Activated gamma-delta T cell (primary cell): ENCODE measurements around the gene KRTAP9-7.
A peak's percentile ranks its signal among the peaks of the same experiment; 100 is the strongest.

ENCODE experiments used
- DNase-seq: peaks from one replicate; lab custom pipeline; 2025; lab: John Stamatoyannopoulos, UW

Gene KRTAP9-7

DNA sequence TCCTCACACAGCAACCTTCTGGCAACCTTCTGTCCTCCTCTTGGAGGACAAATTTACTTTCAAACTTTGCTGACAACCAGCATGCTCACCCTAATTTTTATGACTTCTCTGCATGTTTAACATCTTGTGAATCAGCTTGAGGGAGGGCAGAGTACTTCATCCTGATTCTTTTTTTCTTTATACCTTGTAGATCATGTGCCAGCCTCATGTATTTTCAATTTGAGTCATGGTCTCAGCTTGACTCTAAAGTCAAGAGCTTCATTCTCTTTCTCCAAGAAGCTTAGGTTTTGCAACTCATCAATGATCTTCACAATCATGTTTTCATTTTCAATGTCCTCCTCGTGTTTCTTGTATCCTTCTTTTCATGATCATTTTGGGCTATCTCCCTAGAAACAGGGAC lies 3.6 kb upstream of the KRTAP9-7 start:
- DNase-seq = no peak

DNA sequence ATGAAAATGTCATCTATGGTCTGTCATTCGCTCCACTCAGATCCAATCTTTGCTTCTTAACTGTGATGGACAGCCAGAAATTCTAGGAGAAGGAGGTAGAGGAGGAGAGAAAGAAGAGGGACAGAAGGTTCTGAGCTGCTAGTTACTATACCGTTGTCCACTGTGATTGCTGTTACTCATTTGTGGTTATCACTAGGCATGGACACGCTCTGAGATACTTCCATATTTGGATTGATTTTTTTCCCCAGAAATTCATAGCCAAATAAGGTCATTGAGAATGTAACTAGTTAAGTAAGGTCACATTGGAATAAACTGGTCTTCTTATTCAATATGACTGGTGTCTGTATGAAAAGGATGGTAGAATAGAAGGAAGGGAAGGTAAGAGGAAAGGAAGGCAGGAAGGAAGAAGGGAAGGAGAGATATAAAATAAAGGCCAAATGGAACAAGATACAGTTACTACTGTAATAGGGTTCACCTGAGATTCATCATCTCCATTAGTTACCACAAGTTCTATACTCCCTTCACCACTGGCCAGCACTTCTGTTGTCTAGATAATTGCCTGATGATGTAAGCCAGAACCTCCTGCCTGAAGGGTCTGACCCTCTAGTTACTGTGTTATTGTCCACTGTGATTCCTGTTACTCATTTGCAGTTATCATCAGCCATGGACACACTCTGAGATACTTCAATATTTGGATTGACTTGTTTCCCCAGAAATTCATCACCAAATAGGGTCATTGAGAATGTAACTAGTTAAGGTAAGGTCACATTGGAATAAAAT lies 2.9 kb downstream of the KRTAP9-7 start:
- no peak for DNase-seq

DNA sequence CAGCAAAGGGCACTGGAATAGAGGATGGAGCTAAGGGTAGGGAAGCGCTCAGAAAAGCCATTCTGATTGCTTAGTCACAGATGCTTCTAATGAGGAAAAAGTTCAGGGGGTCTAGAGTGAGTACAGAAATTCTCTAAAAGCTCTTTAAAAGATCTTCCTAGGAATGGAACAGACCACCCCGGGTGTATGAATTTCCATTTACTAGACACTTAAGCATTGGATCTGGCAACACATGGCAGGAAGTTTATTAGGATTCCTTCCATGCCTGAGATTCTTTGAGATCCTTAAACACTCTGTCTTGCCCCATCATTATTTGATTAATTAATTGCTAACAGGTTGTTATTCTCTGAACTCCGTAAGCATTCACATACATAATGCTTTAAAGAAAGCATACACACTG lies 8.5 kb downstream of the KRTAP9-7 start:
- no peak for DNase-seq

DNA sequence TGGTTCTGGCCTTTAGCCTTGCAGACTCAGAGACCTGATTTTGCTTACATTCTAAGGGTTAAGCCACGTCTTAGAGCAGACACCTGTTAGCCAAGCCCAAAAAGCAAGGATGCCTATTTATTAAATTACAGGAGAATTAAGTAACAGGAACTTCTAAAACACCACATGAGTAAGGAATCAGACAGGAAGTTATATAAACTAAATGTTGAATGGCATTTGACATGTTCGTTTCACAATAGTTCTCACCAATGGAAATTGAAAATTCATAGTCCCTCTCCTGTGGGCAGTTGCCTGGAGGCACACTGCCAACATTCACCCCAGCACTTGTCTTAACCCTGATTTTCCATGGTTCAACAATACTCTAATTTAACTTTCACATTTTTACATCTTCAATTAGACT lies 9.0 kb downstream of the KRTAP9-7 start:
- DNase-seq = no peak

DNA sequence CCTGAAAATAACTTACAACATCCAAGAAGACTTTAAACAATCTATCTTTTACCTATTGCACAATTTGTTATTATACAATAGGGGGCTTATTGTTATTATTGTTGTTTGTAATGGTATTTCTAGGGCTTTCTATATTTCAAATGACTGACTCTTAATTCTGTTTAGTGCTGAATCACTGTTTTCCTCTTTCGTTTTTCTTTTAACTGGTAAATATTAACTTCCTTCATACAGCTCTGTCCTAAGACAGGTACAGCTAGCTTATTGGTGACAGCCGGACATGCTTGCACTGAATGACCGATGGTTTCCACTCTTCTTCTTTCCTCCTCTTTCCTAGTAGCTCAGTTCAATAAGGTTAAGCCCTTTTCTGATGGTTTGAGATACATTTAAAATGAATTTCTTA lies 11.6 kb downstream of the KRTAP9-7 start:
- no peak for DNase-seq

DNA sequence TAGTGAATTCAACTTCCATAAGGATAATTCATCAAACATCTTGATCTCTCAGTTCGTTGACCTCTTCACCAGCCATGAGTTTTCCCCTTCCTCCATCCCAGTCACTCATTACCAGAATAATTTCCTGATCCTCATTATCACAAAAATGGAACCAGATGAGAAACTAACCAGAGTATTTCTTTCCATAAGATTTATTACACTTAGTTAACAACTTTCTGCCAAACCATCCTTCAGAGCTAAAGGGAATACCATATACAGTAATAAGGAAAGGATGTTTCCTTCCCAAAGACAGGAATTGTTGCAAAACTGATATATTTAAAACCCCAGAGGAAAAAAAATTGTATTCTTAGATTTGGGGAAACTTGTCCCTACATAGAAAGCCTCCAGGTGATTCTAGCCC lies 18.5 kb downstream of the KRTAP9-7 start:
- DNase-seq = no peak

DNA sequence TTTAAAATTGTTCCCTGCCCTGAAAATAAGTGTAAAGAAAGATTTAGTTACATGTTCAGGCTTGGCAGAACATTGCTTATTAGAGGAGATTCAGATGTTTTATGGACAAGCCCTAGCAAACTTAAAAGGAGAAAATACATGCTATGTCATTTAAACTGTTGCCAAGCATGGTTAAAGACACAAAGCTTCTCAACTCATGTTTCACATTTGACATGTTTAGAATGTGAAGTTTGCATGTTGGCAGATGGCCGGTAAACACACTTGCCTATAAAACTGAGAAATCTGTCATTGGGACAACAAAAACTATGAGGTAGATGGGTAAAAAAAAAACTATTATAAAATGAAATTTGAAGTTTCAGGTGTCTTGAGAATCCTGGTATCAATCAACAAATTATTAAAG lies 21.3 kb downstream of the KRTAP9-7 start:
- no peak for DNase-seq

DNA sequence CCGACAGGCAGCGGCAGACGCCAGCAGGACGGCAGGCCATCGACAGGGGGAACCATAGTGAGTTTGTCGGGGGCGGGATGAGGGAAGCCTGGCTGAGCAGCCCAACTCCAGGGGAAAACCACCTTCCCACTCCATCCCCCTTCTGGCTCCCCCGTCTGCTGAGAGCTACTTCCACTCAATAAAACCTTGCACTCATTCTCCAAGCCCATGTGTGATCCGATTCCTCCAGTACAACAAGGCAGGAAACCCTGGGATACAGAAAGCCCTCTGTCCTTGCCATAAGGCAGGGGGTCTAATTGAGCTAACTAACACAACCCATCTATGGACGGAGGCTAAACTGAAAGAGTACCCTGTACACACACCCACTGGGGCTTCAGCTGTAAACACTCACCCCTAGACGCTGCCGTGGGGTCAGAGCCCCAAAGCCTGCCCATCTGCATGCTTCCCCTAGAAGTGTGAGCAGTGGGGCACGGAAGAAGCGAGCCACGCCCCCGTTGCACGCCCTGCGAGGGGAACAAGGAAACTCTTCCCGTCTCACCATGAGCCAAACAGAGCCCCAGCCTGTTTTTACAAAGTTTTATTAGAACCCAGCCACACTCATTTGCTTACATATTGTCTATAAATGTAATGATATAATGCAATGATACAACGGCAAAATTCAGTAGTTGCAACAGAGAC lies 23.1 kb downstream of the KRTAP9-7 start:
- DNase-seq = no peak

DNA sequence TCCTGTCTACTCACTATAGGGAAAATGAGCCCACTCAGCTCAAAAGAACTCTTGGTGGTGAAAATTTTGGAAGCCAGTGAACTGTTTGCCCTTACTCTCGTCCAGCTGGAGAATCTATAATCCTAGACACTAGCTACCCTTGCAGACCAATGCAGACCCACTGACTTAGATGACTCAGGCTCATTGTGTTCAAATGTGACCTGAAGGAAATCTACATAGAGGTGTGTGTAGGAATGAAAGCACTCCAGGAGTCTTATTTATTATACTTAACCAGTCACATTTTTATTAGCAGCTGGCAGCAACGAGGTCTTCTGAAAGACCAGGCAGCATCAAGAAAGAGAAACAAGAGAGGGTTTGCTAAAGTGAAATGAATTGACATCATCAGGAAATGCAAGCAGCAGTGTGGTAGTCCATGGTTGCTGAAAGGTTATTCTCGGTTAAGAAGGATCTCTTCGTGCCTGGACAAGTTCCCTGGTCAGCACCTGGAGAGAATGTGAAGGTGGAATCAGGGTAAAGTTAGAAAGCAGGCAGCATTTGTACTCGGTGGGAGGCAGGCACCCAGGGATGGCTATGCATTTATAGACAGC lies 25.8 kb downstream of the KRTAP9-7 start:
- DNase-seq = no peak

DNA sequence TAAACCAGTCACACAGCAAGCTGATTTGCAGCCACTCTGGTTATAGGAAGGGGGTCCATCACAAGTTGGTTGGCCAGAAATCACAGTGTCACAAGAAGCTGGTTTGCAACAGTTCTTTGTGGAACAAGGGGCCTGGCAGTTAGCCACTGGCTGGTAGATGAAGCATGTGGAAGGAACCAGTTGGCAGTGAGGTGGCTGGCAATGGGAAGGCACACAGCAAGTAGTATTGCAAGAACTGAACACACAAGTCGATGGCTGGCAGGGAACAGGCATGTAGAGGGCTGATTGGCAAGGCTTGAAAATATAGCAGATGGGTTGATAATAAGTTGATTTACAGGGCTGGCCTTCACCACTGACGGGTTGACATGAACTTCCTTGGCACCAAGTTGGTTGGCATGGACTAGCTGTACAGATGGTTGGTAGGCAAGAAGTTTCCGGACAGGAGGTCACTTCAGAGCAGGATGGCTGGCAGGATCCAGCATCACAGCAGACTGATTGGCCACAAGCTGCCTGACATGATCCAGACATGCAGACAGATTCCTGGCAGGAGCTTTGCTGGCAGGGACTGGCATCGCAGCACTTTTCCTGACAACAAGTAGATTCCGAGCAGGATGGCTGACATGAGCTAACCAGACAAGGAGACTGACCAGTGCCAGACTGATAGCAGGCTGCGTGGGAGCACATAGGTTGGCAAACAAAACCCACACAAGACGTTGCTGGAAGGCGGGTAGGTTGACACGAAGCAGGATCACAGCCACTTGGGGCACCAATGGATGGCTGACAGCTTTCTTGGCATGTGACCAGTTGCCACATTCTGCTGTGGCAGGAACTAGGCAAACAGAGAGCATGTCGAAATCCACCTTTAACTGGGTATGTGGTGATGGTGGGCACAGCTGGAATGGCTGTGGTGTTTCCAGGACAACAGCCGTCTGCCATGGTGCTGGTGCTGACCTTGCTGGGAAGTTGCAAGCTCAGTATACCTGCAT lies 26.7 kb downstream of the KRTAP9-7 start, which contains the start of gene KRTAP29-1:
KRTAP29-1 (minus strand) TSS at position 936 of the 986 bp plus-strand sequence; CDS start at position 936, 0 bp downstream.
- no peak for DNase-seq

DNA sequence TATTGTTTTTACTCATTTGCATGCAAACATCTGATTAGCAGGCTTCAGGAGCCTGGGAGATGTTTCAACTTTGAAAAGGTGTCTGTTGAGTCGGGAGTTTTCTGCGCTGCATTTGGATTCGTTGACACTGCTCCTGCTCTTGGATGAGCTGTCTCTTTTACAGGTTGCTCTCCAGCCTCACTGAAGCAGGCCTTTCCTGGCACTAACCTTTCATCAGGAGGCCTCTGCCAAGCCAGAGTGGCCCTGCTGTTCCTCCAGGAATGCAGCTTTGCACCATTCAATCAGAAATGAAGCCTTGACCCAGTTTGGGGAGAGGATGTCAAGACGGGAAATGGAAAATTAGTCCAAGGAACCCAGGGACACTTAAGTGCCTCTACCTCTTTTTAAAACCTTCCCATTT lies 27.5 kb downstream of the KRTAP9-7 start:
- no peak for DNase-seq

DNA sequence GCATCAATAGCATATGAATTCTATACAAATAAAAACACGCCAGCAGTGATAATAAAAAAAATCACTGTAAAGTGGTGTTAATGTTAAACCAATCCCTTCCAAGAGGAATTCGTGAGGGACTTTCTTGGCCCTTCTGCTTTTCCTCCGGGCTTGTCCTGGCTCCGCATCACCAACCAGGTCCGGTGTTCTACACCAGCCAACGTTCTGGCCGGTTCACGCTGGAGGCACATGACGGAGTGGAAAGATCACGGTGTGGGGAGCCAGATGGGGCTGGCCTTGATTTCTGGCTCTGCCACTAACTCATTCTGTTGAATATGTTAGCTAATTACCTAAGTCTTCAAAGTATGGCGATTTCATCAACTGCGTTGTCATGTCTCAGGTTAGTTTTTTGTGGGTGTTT lies 28.6 kb downstream of the KRTAP9-7 start:
- no peak for DNase-seq

DNA sequence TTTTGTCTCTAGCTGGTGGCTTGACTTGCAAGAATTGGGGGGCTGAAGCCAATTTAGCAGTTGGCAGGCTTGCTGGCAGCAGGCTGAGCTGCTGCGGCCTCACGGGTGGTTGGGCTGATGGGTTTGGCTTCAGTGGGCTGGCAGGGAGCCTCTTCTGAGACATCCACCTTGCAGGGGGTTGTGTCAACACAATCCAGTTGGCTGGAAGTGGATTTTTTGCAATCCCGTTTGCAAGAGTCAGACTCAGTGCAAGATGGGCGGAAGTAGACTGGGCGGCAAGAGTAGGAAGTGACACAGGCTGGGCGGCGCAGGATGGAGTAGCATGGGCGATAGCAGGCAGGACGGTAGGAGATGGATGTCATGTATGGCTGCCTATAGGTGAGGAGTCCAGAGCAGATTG lies 32.1 kb downstream of the KRTAP9-7 start:
- DNase-seq = no peak

DNA sequence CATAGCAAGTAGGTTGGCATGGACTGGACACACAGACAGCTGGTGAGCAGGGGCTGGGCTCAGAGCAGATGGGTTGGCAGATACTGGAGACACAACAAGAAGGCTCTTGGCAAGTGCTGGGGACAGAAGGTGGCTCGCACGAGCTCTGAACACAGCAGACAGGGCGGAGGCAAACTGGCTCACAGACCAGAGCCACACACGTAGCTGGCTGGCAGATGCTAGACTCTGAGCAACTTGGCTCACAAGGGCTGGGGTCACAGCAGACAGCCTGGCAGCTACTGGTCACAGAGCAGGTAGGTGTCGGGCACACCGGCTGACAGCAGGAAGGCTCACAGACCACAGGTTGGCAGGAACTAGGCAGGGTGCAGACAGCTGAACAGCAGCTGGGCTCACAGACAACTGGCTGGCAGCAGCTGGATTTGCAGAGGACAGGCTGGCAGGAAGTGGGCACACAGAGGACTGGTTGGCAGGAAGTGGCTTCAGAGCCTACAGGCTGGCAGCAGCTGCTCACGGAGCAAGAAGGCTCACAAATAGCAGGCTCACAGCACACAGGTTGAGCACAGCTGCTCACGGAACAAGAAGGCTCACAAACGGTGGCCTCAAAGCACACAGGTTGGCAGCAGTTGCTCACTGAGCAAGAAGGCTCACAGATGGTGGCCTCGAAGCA lies 32.9 kb downstream of the KRTAP9-7 start:
- peak; percentile 47 for DNase-seq

DNA sequence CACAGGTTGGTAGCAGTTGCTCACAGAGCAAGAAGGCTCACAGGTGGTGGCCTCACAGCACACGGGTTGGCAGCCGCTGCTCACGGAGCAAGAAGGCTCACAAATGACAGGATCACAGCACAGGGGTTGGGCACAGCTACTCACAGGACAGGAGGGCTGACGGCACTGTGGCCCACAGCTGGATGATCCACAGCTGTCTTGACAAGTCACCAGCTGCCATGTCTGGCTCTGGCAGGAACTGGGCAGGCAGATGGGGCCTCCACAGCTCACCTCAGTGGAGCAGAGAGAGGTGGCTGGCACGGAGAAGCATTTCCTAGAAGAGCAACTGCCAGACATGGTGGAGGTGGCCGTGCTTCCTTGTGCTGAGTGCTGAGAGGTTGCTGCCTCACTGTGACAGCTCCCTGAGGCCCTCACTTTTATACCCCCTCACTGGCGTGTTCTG lies 33.4 kb downstream of the KRTAP9-7 start, which contains the start of gene KRTAP16-1:
KRTAP16-1 (minus strand) TSS at position 392 of the 442 bp plus-strand sequence; CDS start at position 336, 56 bp downstream.
- peak; percentile 26 for DNase-seq

DNA sequence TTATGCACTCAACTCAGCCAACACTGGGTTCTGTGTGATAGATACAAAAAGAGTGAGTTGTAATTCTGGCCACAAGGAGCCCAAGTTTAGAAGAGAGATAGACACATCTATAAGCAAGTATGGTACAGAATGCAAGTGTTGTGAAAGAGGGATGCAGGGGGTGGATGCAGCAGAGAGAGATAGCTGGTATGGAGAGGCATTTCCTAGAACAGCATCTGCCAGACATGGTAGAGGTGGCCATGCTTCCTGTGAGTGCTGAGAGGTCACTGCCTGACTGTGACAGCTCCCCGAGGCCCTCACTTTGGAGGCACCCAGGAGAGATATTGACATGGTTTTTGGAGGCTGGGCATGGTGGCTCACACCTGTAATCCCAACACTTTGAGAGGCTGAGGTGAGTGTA lies 35.6 kb downstream of the KRTAP9-7 start:
- DNase-seq = no peak

DNA sequence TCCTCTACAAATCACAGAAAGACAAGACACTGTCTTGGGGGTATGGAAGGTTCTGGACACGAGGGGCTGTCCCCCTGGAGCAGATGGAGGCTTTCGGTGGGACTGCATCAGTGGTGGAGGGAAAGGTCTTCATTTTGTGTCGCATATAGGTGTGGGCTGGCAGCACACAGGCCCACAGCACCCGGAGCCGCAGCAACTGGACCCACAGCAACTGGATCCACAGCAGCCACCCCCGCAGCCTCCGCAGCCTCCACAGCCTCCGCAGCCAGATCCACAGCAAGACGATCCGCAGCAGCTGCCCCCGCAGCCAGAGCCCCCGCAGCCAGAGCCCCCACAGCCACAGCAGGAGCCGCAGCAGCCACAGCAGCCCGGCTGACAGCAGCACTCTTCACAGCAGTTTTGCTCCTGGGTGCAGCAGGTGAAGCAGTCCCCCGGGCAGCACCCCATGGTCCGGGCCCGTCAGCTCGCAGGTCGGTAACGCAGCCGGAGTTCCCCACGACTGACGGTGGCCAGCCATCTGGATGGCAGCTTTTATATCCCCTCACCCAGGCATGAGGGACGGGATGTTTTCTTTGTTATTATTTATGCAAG lies 39.8 kb downstream of the KRTAP9-7 start, which contains the start of gene KRTAP17-1:
KRTAP17-1 (minus strand) TSS at position 507 of the 591 bp plus-strand sequence; CDS start at position 447, 60 bp downstream.
- DNase-seq = no peak

DNA sequence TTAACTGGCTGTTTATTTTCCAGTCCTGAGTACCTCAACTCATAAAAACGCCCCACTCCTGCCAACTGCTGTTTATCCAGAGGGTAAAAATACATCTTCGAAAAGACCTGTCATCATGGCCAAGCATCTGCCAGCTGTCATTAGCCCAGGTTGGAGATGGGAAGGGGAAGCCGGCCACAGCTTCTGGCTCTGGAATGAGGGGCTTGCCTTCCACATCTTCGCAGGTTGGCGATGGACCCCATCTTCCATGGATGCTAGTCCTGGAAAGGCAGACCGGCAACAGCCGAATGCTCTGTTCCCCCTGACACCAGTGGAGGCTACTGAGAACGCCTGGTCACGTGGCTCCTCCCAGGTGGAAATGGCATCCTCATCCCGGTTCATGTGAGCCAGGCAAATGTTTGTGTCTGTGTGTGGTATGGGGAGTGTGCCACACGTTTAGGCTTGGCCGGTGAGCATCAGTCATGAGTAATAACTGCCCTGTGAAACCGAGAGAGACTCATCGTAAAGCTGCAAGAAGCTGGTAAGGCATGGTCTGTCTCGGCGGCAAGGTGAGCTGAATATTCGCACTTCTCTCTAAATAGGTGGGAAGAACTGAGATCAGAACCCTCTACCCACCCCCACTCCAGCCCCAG lies 40.4 kb downstream of the KRTAP9-7 start:
- DNase-seq = no peak

DNA sequence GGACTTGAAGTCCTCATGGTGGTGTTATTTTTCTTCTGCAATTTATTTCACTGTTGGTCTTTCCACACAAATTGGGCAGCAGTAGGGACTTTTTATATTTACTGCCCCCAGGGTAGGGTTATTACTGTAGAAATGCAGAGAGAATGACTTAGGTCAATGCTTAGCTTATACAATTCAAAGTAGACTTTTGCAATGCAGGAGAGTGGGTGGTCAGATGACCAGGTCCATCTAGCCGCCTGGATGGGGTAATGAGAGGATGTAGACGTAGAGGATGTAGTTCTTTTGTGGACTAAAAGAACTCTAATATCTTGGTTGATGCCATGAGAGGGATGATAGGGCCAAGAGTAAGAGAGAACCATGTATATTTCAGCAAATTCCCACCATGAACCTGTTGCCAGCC lies 42.7 kb downstream of the KRTAP9-7 start:
- no peak for DNase-seq
